Measurements from ENCODE around the gene MYADM.
A peak's percentile ranks its signal among the peaks of the same experiment; 100 is the strongest.

Gene MYADM

DNA sequence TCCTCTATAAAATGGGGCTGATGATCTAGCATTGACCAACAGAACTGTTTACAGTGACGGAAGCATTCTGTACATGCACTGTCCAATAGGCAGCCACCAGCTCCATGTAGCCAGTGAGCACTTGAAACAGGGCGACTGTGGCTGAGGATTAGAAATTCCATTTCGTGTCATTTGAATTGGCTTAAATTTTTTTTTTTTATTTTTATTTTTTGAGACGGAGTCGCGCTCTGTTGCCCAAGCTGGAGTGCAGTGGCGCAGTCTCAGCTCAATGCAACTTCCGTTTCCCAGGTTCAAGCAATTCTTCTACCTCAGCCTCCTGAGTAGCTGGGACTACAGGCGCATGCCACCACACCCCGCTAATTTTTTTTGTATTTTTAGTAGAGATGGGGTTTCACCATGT lies 17.4 kb downstream of the MYADM start:
- DNase-seq, result no peak

DNA sequence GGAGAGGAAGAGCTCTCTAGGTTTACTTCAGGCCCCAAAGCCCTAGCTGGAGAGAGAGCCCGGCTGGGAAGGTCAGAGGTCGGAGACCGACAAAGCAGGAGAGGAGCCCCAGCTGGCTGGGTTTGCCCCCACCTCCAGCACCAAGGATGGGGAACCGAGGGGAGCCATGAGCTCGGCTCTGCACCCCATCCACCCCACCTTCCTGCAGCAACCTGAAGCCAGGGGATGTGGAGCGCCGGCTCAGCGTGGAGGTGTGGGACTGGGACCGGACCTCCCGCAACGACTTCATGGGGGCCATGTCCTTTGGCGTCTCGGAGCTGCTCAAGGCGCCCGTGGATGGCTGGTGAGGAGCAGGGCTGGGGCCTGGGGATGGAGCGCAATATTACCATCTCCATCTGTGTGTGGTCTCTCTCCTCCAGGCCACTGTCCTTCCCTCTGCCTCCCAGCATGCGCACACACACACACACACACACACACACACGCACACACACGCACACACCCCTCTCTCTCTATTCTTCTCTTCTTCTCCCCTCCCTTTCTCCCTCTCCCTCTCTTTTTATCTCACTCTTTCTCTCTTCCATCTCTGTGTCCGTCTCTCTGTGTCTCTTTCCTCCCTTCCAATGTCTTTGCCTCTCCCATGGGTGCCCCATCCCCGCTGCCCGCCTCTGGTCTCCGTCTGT lies 24.8 kb downstream of the MYADM start:
- no peak for DNase-seq

DNA sequence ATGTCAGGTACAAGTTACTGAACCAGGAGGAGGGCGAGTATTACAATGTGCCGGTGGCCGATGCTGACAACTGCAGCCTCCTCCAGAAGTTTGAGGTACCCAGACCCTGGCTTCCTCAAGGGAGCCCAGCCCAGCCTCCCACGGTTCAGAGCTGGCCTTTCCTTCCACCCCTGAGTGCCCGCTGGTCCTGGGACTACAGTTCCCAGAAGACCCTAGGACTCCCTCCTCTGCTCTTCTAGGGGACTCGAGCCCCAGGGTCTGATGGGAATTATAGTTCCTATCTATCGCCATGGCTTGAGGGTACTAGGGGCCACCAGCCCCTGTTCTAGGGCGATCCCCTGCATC lies 25.3 kb downstream of the MYADM start:
- no peak for DNase-seq

DNA sequence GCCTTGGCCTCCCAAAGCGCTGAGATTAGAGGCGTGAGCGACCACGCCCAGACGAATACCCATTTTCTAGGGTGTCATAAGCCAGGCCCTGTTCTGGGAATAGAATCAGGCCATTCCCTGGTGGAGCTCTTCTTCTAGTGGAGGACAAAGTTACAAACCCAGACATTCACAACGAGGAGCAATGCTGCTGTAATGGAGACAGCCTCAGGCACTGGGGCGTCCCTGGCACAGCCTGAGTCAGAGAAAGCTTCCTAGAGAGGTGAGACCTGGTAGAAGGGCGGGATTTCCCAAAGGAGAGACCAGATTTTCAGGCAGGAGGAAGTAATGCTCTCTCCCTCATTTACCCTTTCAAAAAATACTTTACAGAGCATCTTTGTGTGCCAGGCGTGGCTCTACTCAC lies 27.0 kb downstream of the MYADM start:
- no peak for DNase-seq

DNA sequence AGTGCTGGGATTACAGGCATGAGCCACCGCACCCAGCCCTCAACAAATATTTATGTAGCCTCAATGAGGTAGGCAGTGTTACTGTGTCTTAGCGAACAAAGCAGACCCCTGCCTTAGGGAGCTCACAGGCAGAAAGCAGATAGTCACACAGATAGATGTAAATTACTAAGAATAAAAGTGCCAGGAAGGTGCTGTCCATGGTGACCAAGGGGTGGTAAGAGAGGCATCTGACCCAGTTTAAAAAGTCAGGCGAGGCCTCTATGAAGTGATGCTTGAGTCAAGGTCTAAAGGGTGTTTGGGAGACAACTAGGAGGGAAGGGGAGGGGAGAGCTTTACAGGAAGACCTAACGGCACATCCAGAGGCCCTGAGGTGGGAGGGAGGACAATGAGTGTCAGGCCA lies 29.0 kb downstream of the MYADM start:
- DNase-seq, result no peak

DNA sequence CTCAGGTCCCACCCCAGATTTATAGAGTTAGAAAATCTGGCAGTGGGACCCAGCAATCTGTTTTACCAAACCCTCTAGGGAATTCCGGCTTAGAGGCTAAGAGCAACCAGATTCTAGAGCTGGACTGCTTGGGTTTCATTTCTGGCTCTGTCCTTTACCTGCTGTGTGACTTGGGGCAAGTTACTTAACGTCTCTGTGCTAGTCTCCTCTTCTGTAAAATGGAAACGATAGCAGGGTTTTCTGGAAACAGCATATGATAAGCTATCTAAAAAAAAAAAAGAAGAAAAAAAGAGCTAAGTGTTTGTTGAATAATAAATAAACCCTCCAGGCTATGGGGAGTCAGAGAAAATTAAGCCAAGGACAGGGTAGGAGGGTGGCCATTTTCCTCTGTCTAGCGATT lies 29.8 kb downstream of the MYADM start:
- DNase-seq, result no peak

DNA sequence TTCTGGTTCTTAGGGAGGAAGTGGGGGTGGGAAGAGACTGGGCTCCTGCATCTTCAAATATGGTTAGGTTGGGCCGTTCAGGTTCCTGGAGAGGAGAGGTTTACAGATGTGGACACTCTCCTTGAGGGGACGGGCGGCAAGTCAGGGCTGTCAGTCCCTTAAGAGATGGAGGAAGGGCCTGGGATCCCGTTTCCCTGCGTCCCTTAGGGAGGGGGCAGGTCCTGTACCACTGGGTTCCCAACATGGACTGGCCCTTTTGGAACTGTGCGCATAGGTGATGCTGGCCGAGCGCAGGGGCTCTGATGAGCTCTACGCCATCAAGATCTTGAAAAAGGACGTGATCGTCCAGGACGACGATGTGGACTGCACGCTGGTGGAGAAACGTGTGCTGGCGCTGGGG lies 30.5 kb downstream of the MYADM start:
- no peak for DNase-seq

DNA sequence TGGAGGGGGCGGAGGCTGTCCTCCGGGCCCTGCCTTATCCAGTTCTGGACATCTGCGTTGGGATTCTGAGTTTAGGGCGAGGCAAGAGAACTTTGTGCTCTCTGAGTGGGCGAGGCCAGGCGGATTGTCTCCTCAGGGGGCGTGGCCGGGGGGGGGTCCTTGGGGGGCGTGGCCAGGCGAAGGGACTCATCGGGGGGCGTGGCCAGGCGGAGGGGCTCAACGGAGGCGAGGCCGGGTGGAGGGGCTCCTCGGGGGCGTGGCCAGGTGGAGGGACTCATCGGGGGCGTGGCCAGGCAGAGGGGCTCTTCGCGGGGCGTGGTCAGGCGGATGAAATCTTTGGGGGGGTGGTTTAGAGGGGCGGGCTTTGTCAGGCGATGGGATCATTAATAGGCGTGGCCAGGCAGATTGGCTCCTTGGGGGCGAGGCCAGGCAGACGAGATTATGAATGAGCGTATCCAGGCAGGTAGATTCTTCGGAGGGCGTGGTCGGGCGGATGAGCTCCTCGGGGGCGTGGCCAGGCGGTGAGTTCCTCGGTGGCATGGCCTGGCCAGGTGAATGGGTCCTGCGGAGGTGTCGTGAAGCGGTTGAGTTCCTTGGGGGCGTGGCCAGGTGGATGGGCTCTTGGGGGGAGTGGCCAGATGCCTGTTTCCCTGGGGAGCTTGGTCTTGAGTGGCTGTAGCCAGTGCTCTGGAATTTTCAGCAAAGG lies 31.1 kb downstream of the MYADM start:
- DNase-seq, result no peak

DNA sequence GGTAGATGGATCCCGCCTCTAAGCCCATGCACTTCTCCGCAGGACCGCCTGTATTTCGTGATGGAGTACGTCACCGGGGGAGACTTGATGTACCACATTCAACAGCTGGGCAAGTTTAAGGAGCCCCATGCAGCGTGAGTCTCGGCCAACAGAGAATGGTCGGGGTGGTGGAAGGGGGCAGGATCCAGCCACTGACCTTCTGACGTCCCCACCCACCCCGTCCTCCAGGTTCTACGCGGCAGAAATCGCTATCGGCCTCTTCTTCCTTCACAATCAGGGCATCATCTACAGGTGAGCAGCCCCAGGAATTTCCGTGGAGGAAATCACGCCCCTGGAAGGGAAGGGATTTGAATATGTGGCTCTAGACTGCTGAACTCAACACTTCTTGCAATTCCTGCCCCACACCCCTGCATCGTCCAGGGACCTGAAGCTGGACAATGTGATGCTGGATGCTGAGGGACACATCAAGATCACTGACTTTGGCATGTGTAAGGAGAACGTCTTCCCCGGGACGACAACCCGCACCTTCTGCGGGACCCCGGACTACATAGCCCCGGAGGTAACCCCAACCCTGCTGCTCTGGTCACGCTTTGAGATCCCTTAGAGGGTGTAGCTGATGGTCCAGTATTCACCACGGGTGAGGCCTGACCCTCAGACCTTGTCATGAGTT lies 32.6 kb downstream of the MYADM start:
- DNase-seq, result no peak

DNA sequence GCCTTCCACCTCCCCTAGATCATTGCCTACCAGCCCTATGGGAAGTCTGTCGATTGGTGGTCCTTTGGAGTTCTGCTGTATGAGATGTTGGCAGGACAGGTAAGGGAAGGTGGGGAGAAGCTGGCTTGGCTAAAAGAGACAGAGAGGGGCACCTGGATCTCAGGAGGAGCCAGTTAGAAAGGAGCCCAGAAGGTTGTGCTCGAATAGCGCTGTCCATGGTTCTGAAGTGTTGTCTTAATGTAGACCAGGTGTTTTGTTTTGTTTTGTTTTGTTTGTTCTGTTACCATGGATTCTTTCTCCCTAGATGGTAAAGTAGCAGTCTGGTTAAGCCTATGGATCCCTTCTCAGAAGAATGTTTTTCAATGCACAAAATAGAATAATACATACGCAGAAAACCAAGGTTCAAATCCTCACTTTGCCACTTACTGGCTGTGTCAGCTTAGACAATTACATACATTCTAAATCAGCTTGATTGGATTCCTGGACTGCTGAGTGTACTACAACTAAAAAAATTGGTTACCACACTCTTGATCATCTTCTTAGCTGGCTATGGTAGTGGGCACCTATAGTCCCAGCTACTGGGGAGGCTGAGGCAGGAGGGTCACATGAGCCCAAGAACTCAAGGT lies 35.5 kb downstream of the MYADM start:
- no peak for DNase-seq

DNA sequence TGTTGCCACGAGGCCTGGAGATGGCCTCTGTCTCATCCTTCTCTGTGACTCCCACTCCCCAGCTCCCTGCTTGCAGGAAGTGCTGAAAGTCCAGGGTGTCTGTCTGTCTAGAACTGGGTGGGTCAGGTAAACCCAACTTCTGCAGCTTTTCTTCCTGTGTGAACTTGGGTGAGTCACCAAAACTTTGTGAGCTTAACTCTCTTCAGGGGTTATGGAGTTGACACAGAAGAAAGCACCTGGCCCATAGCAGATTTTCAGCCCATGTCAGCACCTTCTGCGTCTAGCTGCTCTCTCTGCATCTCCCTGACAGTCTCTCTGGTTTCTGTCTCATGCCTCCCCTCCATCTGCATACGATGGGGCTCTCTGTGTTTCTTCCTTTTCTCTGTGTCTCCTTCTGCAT lies 37.2 kb downstream of the MYADM start:
- no peak for DNase-seq

DNA sequence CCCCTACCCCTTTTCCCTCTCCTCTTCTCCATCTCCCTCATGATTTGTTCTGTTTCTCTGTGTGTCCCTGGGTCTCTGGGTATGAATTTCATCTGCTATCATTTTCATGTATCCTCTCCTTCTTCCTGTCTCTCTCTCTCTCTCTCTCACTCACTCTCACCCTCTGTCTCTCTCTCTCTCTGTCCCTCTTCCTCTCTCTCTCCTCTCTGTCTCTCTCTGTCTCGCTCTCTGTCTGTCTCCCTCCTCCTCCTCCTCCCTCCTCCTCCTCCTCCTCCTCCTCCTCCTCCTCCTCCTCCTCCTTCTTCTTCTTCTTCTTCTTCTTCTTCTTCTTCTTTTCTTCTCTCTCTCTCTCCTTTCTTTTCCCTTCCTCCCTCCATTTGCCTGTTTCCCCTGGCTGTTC lies 38.1 kb downstream of the MYADM start:
- DNase-seq, result no peak

DNA sequence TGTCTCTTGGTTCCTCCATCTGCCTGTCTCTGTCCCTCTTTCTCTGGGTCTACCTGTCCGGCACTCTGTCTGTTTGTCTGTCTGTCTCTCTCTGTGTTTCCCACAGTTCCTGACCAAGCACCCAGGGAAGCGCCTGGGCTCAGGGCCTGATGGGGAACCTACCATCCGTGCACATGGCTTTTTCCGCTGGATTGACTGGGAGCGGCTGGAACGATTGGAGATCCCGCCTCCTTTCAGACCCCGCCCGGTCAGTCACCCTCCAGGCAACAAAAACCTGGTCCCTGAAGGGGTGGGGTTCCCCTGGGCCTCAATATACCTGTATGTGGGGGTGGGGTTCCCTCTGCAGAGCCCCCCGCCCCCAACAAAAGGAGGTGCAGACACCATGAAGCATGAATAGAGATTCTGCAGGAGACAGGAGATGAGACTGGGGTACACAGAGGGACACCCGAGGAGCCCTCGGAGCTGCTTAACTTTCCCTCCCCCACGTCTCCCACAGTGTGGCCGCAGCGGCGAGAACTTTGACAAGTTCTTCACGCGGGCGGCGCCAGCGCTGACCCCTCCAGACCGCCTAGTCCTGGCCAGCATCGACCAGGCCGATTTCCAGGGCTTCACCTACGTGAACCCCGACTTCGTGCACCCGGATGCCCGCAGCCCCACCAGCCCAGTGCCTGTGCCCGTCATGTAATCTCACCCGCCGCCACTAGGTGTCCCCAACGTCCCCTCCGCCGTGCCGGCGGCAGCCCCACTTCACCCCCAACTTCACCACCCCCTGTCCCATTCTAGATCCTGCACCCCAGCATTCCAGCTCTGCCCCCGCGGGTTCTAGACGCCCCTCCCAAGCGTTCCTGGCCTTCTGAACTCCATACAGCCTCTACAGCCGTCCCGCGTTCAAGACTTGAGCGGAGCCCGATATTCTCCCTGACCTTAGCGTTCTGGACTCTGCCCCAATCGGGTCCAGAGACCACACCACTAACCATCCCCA lies 38.8 kb downstream of the MYADM start:
- DNase-seq, result peak; percentile 22

DNA sequence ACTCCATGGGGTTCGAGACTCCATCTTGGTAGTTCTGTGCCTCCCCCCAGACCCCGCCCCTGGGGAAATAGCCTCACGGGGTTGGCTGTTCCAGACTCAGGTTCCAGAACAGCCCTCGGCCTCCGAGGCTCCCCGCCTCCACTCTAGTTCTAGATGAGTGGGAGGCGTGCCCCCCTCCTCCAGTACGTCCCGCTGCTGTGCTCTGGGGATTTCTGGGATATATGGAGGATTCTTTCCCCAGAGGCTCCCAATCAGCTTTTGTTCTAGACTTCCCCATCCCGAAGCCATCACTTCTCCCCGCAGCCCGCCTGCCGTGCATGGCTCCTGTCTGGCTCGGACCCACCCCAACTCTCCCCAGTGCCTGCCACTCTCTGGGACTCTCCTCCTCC lies 39.5 kb downstream of the MYADM start:
- DNase-seq, result no peak

DNA sequence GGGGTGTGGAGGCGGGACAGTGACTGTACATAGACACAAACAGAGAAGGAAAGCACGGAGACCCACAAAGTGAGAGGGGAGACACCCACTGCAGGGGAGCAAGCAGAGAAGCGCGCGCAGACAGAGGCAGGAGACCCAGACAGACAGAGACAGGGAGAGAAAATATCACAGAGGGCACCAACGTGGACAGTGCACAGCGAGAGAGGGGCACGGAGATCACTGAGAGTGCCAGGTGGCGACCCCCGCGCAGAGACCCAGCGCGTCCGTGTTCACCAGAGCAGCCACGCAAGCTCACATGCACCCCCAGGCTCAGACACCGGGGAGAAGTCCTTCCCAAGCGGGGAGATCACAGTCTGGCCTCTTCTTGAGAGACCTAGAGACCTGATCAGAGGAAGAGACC lies 40.0 kb downstream of the MYADM start:
- DNase-seq, result no peak

DNA sequence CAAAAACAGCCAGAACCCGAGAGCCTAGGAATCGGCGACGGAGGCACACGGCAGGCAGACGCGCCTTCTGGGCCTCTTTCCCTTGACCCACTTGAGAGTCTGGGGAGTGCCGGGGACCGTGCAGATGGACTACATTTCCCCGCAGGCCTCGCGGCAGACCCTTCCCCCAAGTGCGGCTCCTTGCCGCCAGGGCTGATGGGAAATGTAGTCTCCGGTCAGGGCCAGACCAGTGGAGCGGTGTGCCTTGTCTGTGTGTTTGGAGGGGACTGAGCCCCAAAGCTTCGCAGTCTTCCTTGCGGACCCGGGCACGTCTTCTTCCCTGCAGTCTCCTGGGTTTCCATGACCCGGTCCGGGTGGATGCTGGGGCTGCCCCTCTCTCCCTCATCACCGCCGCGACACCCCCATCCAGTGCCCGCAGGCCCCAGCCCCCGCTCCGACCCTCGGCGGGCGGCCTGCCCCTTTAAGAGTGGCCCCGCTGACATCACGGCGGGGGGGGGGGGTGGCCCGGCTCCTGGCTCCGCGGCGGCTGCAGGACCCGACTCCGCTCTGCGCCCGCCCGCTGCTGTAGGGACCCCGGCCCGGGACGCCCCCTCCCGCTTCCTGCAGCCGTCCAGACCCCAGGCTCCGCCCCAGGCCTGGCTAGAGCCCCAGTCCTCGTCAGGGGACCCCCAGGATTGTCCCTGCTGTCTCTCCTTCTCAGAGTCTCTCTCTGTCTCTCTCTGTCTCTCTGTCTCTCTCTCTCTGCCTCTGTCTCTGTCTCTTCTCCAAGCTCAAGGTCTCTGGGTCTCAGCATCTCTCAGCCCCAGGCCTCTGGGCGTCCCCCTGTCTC lies 40.6 kb downstream of the MYADM start:
- peak; percentile 48 for DNase-seq

DNA sequence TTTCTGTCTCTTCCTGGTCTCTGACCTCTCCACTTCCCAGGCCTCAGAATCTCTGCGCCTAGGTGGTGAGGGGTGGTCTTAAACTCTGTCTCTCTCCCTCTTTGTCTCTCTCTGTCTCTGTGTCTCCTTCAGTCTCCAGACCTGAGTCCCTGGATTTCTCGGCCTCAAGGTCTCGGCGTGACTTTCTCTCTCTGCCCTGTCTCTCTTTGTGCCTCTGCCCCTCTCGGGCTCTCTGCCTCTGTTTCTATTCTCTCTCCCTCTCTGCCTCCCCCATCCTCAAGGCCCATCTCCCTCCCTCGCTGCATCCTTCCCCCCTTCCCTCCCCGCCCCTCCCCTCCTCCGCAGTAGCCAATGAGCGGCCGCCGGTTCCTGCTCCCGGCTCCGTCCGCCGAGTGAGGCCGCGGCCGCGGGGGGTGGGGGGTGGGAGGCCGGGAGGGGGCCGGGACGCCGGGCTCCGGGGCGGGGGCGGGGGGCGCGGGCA lies 41.3 kb downstream of the MYADM start, which contains the start of gene CACNG7:
Gene CACNG7, plus strand, starts transcription at position 344 of the 481 bp plus-strand sequence. CDS start 3,554 bp downstream, outside the sequence.
- DNase-seq, result peak; percentile 11

DNA sequence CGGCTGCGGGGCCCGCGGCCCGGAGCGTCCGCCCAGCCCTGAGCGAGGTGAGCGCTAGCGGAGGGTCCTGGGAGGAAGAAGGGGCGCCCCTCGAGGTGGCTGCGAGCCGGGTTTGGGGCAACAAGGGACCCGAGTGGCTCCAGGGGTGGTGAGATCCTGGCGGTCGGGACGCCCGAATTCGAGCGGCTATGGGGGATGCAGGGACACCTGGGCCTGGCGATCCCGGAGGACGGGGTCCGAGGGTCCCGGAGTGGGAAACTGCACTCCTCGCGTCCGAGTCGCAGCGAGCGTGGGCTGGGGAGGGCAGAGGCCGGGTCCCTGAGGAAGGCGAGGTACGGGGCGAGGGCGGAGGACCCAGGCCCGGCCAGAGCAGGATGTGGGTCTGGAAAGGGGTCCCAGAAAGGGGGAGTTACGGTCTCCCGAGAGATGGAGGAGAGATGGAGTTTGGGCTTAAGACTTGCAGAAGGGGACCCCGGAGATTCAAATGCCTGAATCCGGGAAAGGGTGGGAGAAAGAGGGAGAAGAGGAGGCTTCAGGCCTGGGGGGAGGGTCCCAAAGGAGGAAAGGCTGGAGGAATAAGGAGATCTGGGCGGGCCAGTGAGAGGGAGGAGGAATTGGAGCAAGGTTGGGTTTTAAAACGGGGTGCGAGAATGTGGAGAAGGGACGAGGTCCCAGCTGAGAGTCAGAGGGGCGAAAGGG lies 41.9 kb downstream of the MYADM start:
- DNase-seq, result no peak

DNA sequence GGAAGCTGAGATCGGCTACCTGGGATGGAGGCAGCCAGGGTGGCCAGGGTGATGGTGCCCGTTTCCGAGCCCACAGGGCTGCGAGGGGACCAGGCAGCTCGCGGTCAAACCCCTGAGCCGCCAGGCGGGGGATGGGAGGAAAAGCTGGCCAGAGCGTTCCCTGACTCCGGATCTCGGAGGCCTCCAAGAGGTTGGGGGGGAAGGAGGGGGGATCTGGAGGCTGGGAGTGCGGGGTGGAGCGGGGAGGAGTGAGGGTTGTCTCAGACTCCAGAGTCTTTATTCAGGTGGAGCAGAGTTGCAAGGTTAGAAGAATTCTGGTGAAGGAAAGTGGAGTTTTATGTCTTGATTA lies 42.5 kb downstream of the MYADM start:
- no peak for DNase-seq

DNA sequence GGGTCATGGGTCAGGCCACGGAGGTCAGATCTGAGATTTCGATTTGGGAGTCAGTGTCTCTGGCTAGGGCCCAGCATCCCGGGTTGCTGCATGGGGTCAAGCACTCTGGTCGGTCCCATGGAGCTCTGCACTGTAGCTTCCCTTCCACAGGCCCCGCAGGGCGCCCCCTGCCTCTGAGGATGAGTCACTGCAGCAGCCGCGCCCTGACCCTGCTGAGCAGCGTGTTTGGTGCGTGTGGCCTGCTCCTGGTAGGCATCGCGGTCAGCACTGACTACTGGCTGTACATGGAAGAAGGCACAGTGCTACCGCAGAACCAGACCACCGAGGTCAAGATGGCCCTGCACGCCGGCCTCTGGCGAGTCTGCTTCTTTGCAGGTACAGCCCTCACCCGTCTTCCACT lies 45.0 kb downstream of the MYADM start:
- no peak for DNase-seq

DNA sequence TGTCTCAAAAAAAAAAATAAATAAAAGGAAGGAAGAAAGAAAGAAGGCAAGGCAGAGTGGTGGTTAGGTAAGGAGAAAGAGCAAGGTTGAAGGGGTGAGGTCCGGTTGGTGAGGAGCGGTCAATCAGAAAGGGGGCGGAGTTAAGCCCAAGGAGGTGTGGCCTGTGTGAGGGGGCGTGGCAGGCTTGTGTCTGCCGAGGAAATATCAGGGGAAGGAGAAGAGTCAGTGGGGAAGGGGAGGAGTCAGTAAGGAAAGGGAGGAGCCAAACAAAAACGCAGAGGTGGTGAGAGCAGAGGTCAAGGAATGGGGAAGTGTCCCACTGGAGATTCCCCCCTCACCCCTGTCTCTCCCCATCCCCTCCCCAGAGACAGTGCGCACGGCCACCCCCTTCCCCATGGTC lies 47.3 kb downstream of the MYADM start:
- DNase-seq, result no peak
